Activated naive CD4-positive, alpha-beta T cell treated with anti-CD3 and anti-CD28 coated beads, Interleukin-2, amount 50 U/mL, for 16 hours (primary cell): ENCODE data around the gene ANKRD17.

Source experiments
- DNase-seq: peaks from one replicate; pipeline ENCODE4 v3.0.0-alpha.2; 2020

The ANKRD17 gene

DNA sequence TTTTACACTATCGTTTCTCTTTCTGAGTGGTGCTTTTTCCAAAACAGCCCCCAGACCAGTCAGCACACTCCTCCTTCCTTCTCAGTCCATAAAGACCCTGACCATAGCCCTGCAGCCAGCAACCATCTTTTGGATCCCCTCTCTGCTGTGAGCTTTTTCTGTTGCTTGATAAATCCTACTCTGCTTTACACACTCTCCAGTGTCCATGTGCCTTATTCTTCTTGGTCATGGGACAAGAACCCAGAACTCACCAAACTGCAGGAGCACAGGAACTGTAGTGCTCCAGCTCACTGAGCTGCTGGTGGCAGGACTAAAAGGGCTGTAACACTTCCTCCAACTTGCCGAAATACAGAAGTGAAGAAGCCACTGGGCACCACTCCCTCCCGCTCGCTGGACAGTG, 221.5 kb downstream of the ANKRD17 start:
- no peak for DNase-seq

- no peak for DNase-seq
Measured at GRCh38 chr4:73036123-73036522, 222.5 kb downstream of the ANKRD17 start.

GRCh38 chr4:73034896-73035295, 223.7 kb downstream of the ANKRD17 start:
- DNase-seq: no peak

- DNase-seq: no peak
Measured at GRCh38 chr4:73028621-73029020, 230.0 kb downstream of the ANKRD17 start.
